OCI-LY3 (cell line): ENCODE data around the gene PNMT.

Experiments
- H2AFZ ChIP-seq: fragments of 200-600, 300-600 bp; shearing (Covaris generic); 2 replicates; pipeline ENCODE4 v1.6.0; 2014; ENCODE audit warnings: antibody characterized with exemption, low read depth, low read length
- H3K27ac ChIP-seq: fragments of 200-600, 300-600 bp; sonication (generic); 2 replicates; pipeline ENCODE4 v1.5.1; 2014; ENCODE audit warnings: mild to moderate bottlenecking, low read length, moderate library complexity, mixed read lengths
- H3K27me3 ChIP-seq: fragments of 200-600, 300-600 bp; sonication (generic); 2 replicates; pipeline ENCODE4 v1.6.1; 2014; ENCODE audit warnings: low read depth, low read length, mixed read lengths
- H3K36me3 ChIP-seq: fragments of 200-600, 300-600 bp; sonication (generic); replicated peaks from 2 replicates; pipeline ENCODE3; 2014; ENCODE audit warnings: low read depth, low read length, mixed read lengths
- H3K4me1 ChIP-seq: fragments of 300-600, 200-600 bp; sonication (generic); 2 replicates; pipeline ENCODE4 v1.6.1; 2014; ENCODE audit warnings: low read length, mixed read lengths
- H3K4me2 ChIP-seq: fragments of 200-600, 300-600 bp; sonication (generic); 2 replicates; pipeline ENCODE4 v1.6.1; 2014; ENCODE audit warnings: low read length, mixed read lengths
- H3K4me3 ChIP-seq: fragments of 300-600, 200-600 bp; sonication (generic); 2 replicates; pipeline ENCODE4 v1.5.1; 2014; ENCODE audit warnings: antibody characterized with exemption, mild to moderate bottlenecking, low read length, moderate library complexity
- H3K79me2 ChIP-seq: fragments of 300-600, 200-600 bp; shearing (Covaris generic); 2 replicates; pipeline ENCODE4 v1.6.1; 2014; ENCODE audit warnings: mild to moderate bottlenecking, low read length, mixed read lengths
- H3K9ac ChIP-seq: fragments of 300-600, 200-600 bp; shearing (Covaris generic); 2 replicates; pipeline ENCODE4 v1.6.0; 2014; ENCODE audit warnings: mild to moderate bottlenecking, low read length, moderate library complexity
- H3K9me3 ChIP-seq: fragments of 200-600, 300-600 bp; shearing (Covaris generic); 2 replicates; pipeline ENCODE4 v1.6.1; 2014; ENCODE audit warnings: low read length, mixed read lengths; ENCODE audit not compliant: insufficient read depth
- H4K20me1 ChIP-seq: fragments of 200-600, 300-600 bp; sonication (generic); 2 replicates; pipeline ENCODE4 v1.6.1; 2016; ENCODE audit warnings: low read length, mixed read lengths; ENCODE audit not compliant: insufficient read depth
- CTCF ChIP-seq: fragments of 200-600, 300-600 bp; sonication (generic); IDR thresholded peaks from 2 replicates; pipeline ENCODE4 v1.5.1; 2014; ENCODE audit warnings: antibody characterized with exemption, low read length, low read depth
- EZH2phosphoT487 ChIP-seq: fragments of 200-600 bp; shearing (Covaris generic); IDR thresholded peaks from 2 replicates; pipeline ENCODE4 v1.6.1; 2018; ENCODE audit warnings: antibody characterized with exemption, mixed run types, low read depth

Gene PNMT

GRCh38 chr17:39660397-39661385 is 7.6 kb upstream of the PNMT start:
- Histone ChIP-seq H3K4me1 (peaks cover 40% of the 10 kb centered on the region), H3K4me3 (no peak overlapping the region), H4K20me1 (no peaks in the 10 kb centered on the region), H3K27me3 (no peaks in the 10 kb centered on the region), H3K36me3 (peaks cover 9% of the 10 kb centered on the region), H2AFZ (no peak overlapping the region), H3K27ac (no peak overlapping the region), H3K9me3 (no peaks in the 10 kb centered on the region), H3K79me2 (no peaks in the 10 kb centered on the region), H3K4me2 (no peak overlapping the region), H3K9ac (no peak overlapping the region)
- TF ChIP-seq EZH2phosphoT487 (no peak), CTCF (no peak)

- no peak for TF ChIP-seq EZH2phosphoT487
- TF ChIP-seq CTCF, result no peak
- peaks cover 9% of the 10 kb centered on the region for H3K36me3 ChIP-seq
- no peaks in the 10 kb centered on the region for H3K9me3 ChIP-seq
- H3K4me2 ChIP-seq, result no peak overlapping the region
- H2AFZ ChIP-seq, result no peak overlapping the region
- H3K4me1 ChIP-seq, result peaks cover 52% of the 10 kb centered on the region
- H3K4me3 ChIP-seq, result no peak overlapping the region
- no peak overlapping the region for H3K9ac ChIP-seq
- H4K20me1 ChIP-seq, result no peaks in the 10 kb centered on the region
- H3K27ac ChIP-seq, result no peak overlapping the region
- peaks cover under 1% of the 10 kb centered on the region; the same call in 1 of the 2 replicates for H3K27me3 ChIP-seq
- H3K79me2 ChIP-seq, result no peaks in the 10 kb centered on the region
Measured at GRCh38 chr17:39661744-39662541, 6.3 kb upstream of the PNMT start.

GRCh38 chr17:39662551-39663339 is 5.5 kb upstream of the PNMT start:
- no peak overlapping the region for H3K4me2 ChIP-seq
- H3K79me2 ChIP-seq, result no peaks in the 10 kb centered on the region
- no peak overlapping the region for H3K27ac ChIP-seq
- peaks cover 57% of the 10 kb centered on the region for H3K4me1 ChIP-seq
- peaks cover 9% of the 10 kb centered on the region for H3K36me3 ChIP-seq
- H3K9me3 ChIP-seq, result no peaks in the 10 kb centered on the region
- H3K9ac ChIP-seq, result no peak overlapping the region
- H3K4me3 ChIP-seq, result no peak overlapping the region
- no peaks in the 10 kb centered on the region for H4K20me1 ChIP-seq
- peaks cover 6% of the 10 kb centered on the region for H3K27me3 ChIP-seq
- no peak overlapping the region for H2AFZ ChIP-seq
- TF ChIP-seq EZH2phosphoT487 (no peak), CTCF (no peak)
